ENCODE data around the gene NLGN1.
"Not testable (repeated sequence)": the region's sequence is repeated elsewhere in the genome, so short reads cannot be mapped to it uniquely, and the experiment has no call there.

The NLGN1 gene

DNA sequence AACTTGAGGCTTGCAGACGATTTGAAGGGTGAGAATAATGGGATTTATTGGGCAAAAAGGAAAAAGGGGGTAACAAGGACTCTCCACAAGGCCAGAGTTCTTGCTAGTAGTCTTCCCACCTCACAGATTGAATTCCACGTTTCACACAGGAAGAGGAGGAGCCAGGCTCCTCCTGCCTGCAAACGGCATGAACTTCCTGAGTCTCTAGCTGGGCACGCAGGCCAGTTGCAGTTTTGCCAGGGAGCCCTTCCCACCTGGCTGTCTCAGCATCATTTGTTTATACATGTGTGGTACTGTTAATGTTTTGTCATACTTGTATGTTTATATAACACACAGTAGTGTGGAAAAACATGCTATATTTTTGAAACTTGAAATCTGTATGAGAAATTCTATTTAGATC is 155.0 kb downstream of the NLGN1 start:
- no peaks in the 10 kb centered on the region for H3K9me3 ChIP-seq (ENCODE audit: control insufficient read depth, insufficient read depth, low read length)
- peaks cover 3% of the 10 kb centered on the region; the same call in 1 of the 2 replicates for H3K4me1 ChIP-seq (ENCODE audit: insufficient read depth, low read length)
- no peaks in the 10 kb centered on the region for H3K36me3 ChIP-seq (ENCODE audit: insufficient read depth, low read length)
- no peak overlapping the region for H3K9ac ChIP-seq (ENCODE audit: low read depth, low read length)

DNA sequence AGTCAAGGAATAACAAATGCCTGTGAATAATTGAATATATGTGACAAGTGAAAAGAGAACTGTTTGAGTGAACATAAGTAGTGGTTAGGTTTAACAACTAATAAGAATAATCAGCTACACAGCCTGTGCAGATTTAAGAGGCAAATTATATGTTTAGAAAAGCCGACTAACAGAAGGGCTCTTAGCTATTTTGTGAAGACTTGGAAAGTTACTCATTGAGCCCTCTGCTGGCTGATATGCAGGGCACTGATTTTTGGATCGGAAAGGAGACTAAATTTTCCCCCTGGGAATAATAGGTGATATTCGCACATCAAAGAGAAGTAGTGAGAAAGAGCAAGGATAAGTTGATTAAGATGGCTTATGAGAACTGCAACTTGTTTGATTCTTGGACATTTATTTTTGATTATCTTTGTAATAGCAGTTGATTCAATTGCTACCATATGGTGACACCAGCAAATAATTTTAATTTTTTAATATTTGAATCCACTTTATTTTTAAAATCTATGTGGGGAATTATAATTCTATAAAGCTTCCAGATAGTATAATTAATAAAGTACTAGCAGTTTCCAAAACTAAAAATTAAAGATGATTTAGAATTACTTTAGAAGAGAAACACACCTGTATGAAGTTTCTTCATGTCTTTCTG is 156.2 kb downstream of the NLGN1 start:
- H3K4me1 ChIP-seq (ENCODE audit: insufficient read depth, low read length) = peaks cover 3% of the 10 kb centered on the region; the same call in 1 of the 2 replicates
- no peak overlapping the region for H3K9ac ChIP-seq (ENCODE audit: low read depth, low read length)
- no peaks in the 10 kb centered on the region for H3K9me3 ChIP-seq (ENCODE audit: control insufficient read depth, insufficient read depth, low read length)
- no peaks in the 10 kb centered on the region for H3K36me3 ChIP-seq (ENCODE audit: insufficient read depth, low read length)

DNA sequence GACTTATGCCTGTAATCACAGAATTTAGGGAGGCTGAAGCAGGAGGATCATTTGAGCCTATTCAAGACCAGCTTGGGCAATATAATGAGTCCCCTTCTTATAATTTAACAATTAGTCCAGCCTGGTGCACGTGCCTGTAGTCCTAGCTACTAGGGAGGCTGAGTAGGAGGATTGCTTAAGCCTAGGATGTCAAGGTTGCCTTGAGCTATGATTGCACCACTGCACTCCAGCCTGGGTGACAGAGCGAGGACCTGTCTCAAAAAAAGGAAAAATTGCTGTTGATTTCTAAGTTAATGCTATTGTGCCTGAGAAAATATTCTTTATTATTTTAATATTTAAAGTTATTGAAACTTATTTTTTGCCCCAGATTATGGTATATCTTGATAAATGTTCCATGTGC is 159.0 kb downstream of the NLGN1 start:
- H3K9me3 ChIP-seq (ENCODE audit: control insufficient read depth, insufficient read depth, low read length) = no peaks in the 10 kb centered on the region
- H3K36me3 ChIP-seq (ENCODE audit: insufficient read depth, low read length) = no peaks in the 10 kb centered on the region
- H3K4me1 ChIP-seq (ENCODE audit: insufficient read depth, low read length) = peaks cover 3% of the 10 kb centered on the region; the same call in 1 of the 2 replicates
- no peak overlapping the region for H3K9ac ChIP-seq (ENCODE audit: low read depth, low read length)

DNA sequence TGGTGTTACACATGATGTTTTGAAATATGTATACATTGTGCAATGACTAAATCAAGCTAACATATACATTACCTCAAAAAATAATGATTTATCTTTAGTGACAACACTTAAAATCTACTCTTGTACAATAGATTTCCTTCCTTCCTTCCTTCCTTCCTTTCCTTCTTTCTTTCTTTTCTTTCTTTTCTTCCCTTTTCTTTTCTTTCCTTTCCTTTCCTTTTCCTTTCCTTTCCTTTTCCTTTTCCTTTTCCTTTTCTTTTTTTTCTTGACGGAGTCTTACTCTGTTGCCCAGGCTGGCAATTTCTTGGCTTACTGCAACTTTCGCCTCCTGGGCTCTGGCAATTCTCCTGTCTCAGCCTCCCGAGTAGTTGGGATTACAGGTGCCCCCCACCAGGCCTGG is 170.5 kb downstream of the NLGN1 start:
- H3K4me1 ChIP-seq (ENCODE audit: insufficient read depth, low read length) = no peaks in the 10 kb centered on the region
- no peak overlapping the region for H3K9ac ChIP-seq (ENCODE audit: low read depth, low read length)
- no peaks in the 10 kb centered on the region for H3K36me3 ChIP-seq (ENCODE audit: insufficient read depth, low read length)
- H3K9me3 ChIP-seq (ENCODE audit: control insufficient read depth, insufficient read depth, low read length) = no peaks in the 10 kb centered on the region

DNA sequence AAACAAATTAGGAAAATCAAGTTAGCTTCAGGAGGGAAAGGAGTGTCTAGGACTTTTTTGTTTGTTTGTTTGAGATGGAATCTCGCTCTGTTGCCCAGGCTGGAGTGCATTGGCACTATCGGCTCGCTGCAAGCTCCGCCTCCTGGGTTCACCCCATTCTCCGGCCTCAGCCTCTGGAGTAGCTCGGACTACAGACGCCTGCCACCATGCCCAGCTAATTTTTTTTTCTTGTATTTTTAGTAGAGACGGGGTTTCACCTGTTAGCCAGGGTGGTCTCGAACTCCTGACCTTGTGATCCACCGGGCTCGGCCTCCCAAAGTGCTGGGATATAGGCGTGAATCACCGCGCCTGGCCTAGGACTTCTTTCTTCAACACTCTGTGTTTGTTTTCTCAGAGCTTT is 171.1 kb downstream of the NLGN1 start:
- H3K4me1 ChIP-seq (ENCODE audit: insufficient read depth, low read length) = no peaks in the 10 kb centered on the region
- H3K36me3 ChIP-seq (ENCODE audit: insufficient read depth, low read length) = no peaks in the 10 kb centered on the region
- H3K9me3 ChIP-seq (ENCODE audit: control insufficient read depth, insufficient read depth, low read length) = no peaks in the 10 kb centered on the region
- H3K9ac ChIP-seq (ENCODE audit: low read depth, low read length) = no peak overlapping the region

DNA sequence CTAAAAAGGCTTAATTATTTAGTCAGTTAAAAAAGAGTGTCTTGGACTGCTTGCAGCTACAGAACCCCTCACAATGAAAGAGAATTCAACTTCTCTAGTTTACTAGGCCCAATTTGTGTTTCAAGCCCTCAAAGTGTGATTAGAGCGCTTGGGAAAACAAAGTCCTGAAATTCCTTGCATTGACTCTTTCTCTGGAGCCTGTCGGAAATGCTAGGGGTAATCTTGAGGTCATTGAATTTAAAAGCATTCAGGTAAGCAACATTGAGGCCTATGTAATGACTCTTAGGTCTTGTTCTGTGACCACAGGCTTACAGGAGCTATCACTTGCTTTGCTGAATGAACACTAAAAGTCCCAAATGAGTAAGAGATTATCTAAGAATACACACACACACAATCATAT is 186.0 kb downstream of the NLGN1 start:
- Histone ChIP-seq H3K9me3 (ENCODE audit: control insufficient read depth, insufficient read depth, low read length) (no peaks in the 10 kb centered on the region), H3K4me1 (ENCODE audit: insufficient read depth, low read length) (peaks cover 7% of the 10 kb centered on the region; the same call in 1 of the 2 replicates), H3K36me3 (ENCODE audit: insufficient read depth, low read length) (no peaks in the 10 kb centered on the region), H3K9ac (ENCODE audit: low read depth, low read length) (no peak overlapping the region)

DNA sequence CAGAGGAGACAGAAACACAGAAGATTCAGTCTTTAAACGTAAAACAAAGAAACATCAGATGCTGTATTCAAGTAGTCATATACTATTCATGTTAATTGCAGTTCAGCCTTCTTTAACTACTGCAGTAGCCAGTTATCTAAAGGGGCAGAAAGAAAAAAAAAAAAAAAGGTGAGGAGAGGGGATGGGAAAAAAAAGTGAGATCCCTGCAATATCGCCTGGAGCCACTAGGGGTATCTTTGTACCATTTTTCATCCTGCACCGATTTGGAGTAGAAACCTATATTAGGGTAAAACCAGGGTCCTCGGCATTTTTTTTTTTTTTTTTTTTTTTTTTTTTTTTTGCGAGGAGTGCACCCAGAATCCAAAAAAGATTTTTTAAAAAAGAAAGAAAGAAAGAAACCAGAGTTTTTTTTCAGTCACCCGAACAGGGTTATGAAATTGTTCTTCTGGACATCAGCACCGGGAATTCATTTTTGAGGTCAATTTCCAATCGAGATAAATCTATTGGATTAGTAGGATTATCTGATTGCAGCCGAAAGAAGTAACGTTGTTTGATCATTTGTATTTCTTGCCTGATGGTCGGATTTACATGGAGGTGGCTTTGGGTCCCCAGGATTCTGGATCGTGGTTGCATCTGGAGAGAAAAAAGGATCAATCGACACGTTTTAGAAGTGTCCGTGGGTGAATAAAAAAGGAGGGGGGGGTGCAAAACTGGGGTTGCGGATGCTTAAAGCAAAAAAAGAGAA is 186.7 kb downstream of the NLGN1 start:
- Histone ChIP-seq H3K36me3 (ENCODE audit: insufficient read depth, low read length) (no peaks in the 10 kb centered on the region), H3K4me1 (ENCODE audit: insufficient read depth, low read length) (peaks cover 7% of the 10 kb centered on the region; the same call in 1 of the 2 replicates), H3K9ac (ENCODE audit: low read depth, low read length) (peak overlapping the region; percentile 69), H3K9me3 (ENCODE audit: control insufficient read depth, insufficient read depth, low read length) (no peaks in the 10 kb centered on the region)

DNA sequence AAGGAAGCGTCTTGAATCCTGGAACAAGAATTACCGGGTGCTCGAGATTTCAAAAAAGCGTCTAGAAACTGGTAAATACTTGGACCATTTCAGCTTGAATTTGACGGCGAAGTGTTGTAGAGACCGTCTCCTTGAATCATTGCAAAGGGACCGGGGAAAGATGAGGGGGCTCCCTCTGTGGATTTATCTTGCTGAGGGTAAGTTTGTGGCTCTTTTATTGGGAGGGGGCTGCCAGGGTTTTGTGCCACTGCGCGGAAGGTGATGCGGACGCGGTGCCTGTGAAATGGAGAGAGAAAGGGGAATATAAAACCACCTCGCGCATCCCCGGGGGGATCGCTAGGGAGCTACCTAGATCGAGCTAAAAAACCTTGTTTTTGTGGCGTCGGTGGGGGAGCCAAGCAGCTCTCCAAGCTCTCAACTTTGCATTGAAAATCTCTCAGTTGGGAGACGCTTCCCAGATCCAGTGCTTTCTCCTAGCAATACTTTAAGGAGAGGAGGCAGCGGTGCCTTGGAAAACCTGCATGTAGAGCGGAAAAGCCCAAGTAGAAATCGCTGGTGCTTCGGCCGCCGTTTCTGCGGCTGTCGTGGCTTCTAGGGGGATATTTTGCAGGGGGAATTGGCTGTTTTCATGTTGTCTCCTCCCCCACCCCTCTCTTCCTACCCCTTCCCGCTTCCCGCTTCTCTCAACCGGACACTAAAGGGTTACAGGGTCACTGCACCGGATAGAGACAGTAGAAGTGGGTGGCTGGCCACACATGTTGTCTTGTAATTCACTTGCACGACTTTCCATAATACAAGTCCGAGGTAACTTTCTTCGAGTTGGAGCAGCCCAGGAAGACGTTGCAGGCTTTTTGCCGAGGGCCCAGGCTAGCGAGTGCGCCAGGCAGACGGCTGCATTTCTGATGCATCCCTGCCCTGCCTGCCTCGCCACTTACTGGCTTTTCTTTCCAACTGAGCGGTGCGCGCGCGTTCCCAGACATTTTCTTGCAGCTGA is 187.6 kb downstream of the NLGN1 start:
- Histone ChIP-seq H3K36me3 (ENCODE audit: insufficient read depth, low read length) (no peaks in the 10 kb centered on the region), H3K9ac (ENCODE audit: low read depth, low read length) (peak overlapping the region; percentile 69), H3K9me3 (ENCODE audit: control insufficient read depth, insufficient read depth, low read length) (no peaks in the 10 kb centered on the region), H3K4me1 (ENCODE audit: insufficient read depth, low read length) (peaks cover 7% of the 10 kb centered on the region; the same call in 1 of the 2 replicates)

DNA sequence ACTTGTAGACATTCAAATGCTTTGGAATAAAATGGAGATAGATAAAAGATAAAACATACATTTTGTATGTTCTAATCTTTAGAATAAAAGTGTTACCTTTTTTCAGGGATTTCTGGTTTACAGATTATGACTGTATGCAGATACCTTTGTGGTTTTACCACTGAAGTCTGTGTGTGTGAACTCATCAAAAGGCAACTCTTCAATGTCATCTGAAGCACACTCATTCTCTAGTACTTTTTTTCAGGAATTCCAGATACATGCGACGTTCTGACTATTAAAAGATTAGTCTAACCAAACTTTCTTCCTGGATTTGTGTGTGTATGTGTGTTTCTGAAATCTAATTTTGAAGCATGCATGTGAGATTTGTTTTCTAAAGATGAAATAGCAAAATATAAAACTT is 188.6 kb downstream of the NLGN1 start:
- Histone ChIP-seq H3K36me3 (ENCODE audit: insufficient read depth, low read length) (no peaks in the 10 kb centered on the region), H3K9ac (ENCODE audit: low read depth, low read length) (0 out of 2 replicates have a peak overlapping the region, but pooled peaks have one; percentile 69), H3K4me1 (ENCODE audit: insufficient read depth, low read length) (peaks cover 7% of the 10 kb centered on the region; the same call in 1 of the 2 replicates), H3K9me3 (ENCODE audit: control insufficient read depth, insufficient read depth, low read length) (no peaks in the 10 kb centered on the region)

DNA sequence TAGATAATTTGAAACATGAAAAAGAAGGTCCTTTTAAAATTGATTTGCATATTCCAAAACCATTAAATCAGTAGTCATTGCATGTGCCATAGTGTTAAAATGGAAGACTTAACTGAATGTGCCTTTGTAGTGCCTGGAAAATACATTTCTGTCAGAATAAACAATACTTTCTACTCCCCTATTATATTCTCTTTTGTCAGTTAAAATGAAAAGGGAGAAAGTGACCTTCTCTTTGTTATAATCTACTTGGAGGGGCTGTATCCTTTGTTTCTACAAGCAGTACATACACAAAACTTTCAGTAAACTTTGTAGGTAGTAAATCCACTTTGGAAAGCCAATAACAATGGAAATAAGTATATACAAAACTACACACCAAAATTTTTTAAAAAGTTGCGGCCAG is 189.5 kb downstream of the NLGN1 start:
- Histone ChIP-seq H3K4me1 (ENCODE audit: insufficient read depth, low read length) (peaks cover 7% of the 10 kb centered on the region; the same call in 1 of the 2 replicates), H3K9me3 (ENCODE audit: control insufficient read depth, insufficient read depth, low read length) (no peaks in the 10 kb centered on the region), H3K36me3 (ENCODE audit: insufficient read depth, low read length) (no peaks in the 10 kb centered on the region), H3K9ac (ENCODE audit: low read depth, low read length) (no peak overlapping the region)

DNA sequence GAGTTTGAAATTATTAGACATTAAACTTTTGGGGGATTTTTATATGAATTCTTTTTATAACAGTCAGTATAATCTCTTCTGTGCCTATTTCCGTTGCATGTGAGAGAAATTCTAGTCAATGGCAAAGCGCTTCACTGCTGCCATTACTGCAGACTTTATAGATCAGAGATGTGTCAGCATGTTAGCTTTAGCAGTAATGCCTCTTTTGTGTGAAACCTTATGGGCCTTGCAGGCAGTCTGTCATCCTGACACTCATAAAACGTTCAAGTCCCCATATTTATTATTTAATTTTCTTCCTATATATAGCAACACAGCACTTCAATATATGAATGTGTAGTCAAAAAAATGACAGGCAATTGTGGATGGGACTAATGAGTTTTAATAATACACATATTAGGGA is 191.0 kb downstream of the NLGN1 start:
- Histone ChIP-seq H3K9ac (ENCODE audit: low read depth, low read length) (no peak overlapping the region), H3K36me3 (ENCODE audit: insufficient read depth, low read length) (no peaks in the 10 kb centered on the region)

DNA sequence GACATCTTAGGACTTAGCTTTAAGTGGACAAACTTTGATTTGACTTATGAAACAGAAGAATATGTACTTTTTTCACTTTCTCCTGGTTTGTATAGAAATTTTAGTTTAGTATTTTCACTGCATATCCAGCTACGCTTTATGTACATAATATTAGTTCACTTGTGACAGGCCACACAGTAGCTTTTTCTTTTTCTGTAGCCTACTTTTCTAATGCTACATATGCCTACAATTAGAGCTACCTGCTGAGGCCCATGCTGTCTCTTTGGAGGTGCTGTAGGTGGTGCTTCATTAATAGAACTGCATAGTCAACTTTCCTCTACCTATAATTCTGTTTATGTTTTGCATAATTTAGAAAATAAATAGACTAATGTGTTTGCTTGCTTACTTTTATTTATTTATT is 191.6 kb downstream of the NLGN1 start:
- Histone ChIP-seq H3K4me1 (ENCODE audit: insufficient read depth, low read length) (no peaks in the 10 kb centered on the region), H3K36me3 (ENCODE audit: insufficient read depth, low read length) (no peaks in the 10 kb centered on the region), H3K9ac (ENCODE audit: low read depth, low read length) (no peak overlapping the region), H3K9me3 (ENCODE audit: control insufficient read depth, insufficient read depth, low read length) (no peaks in the 10 kb centered on the region)

More for the DNA sequence above, 191.0 kb downstream of the NLGN1 start:
- H3K4me1 ChIP-seq (ENCODE audit: insufficient read depth, low read length) = peaks cover 3% of the 10 kb centered on the region; the same call in 1 of the 2 replicates
- H3K9me3 ChIP-seq (ENCODE audit: control insufficient read depth, insufficient read depth, low read length) = no peaks in the 10 kb centered on the region

DNA sequence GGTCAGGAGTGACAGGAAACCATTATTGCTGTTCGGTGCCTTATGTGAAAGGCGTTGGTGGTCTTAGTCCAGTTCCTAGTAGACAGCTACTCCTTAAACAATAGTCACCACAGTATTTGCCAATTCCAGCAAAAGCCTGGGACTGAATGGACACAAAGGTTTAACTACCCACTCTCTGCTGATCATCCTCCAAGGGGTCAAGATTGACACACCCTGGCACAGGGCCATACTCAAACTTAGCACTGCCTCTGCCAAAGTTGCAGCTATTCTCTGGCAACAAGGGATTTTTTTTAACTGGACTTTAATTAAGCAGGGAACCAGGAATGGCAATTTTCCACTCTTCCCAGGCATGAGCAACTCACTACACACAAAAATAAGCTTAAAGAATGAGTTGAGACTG is 193.9 kb downstream of the NLGN1 start:
- no peaks in the 10 kb centered on the region for H3K9me3 ChIP-seq (ENCODE audit: control insufficient read depth, insufficient read depth, low read length)
- H3K4me1 ChIP-seq (ENCODE audit: insufficient read depth, low read length) = no peaks in the 10 kb centered on the region
- no peak overlapping the region for H3K9ac ChIP-seq (ENCODE audit: low read depth, low read length)
- no peaks in the 10 kb centered on the region for H3K36me3 ChIP-seq (ENCODE audit: insufficient read depth, low read length)

DNA sequence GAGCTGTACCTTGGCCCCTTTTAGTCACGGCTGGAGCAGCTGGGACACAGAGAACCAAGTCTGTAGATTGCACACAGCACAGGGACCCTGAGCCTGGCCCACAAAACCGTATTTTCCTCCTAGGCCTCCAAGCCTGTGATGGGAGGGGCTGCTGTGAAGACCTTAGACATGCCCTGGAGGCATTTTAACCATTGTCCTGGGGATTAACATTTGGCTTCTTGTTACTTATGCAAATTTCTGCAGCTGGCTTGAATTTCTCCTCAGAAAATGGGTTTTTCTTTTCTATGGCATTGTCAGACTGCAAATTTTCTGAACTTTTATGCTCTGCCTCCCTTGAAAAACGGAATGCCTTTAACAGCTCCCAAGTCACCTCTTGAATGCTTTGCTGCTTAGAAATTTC is 197.3 kb downstream of the NLGN1 start:
- H3K4me1 ChIP-seq (ENCODE audit: insufficient read depth, low read length); H3K9me3 ChIP-seq (ENCODE audit: control insufficient read depth, insufficient read depth, low read length); H3K9ac ChIP-seq (ENCODE audit: low read depth, low read length); H3K36me3 ChIP-seq (ENCODE audit: insufficient read depth, low read length): not testable (repeated sequence)
